IMR-90 (cell line): Measurements from ENCODE around the gene MFAP2. TPM values are rescaled to one million over a fixed set of nuclear protein-coding genes. Genes with fewer than 3 reads are reported as not detected.

Source experiments
- ATAC-seq: fragments of 200-7000 bp; cut with Tn5 transposase; 2 replicates; pipeline ENCODE4 v1.9.1; 2020; ENCODE audit warnings: low read depth, mild to moderate bottlenecking, moderate library complexity
- BruUV-seq: library from RNA; stranded (reverse); fragments of 400-500 nt; replicated peaks from 2 replicates; lab custom pipeline; 2021; lab: Mats Ljungman, UMichigan
- CTCF ChIA-PET: fragments of 300-600 bp; formaldehyde crosslinking; extraction: SDS; loops from one replicate; lab custom pipeline; 2021; ENCODE audit warnings: antibody characterized with exemption; lab: Yijun Ruan, JAX
- POLR2A ChIA-PET: fragments of 300-600 bp; sonication (Branson Sonifier 250); formaldehyde crosslinking; loops from one replicate; lab custom pipeline; 2022; ENCODE audit warnings: antibody characterized with exemption; ENCODE audit not compliant: unreplicated experiment; lab: Charles Lee
- DNase-seq: peaks from one replicate; pipeline ENCODE4 v3.0.0; 2013
- H2AFZ ChIP-seq: replicated peaks from 2 replicates; pipeline ENCODE3; 2013; ENCODE audit warnings: low read length, mild to moderate bottlenecking; ENCODE audit not compliant: poor library complexity
- H2AK5ac ChIP-seq: 2 replicates; pipeline ENCODE4 v1.6.1; 2013; ENCODE audit warnings: low read depth, low read length, inconsistent platforms
- H2AK9ac ChIP-seq: replicated peaks from 2 replicates; pipeline ENCODE3; 2013; ENCODE audit warnings: mild to moderate bottlenecking, low read depth, low read length, moderate library complexity; ENCODE audit not compliant: poor library complexity
- H2BK120ac ChIP-seq: 2 replicates; pipeline ENCODE4 v1.6.1; 2013; ENCODE audit warnings: low read depth, low read length, inconsistent platforms
- H2BK15ac ChIP-seq: 3 replicates; pipeline ENCODE4 v1.6.1; 2013; ENCODE audit warnings: low read depth, low read length, inconsistent platforms
- H2BK20ac ChIP-seq: 2 replicates; pipeline ENCODE4 v1.6.1; 2013; ENCODE audit warnings: low read depth, mild to moderate bottlenecking, inconsistent platforms, low read length, moderate library complexity
- H2BK5ac ChIP-seq: 2 replicates; pipeline ENCODE4 v1.6.1; 2013; ENCODE audit warnings: mild to moderate bottlenecking, low read depth, low read length, inconsistent platforms; ENCODE audit not compliant: poor library complexity, severe bottlenecking
- H3K14ac ChIP-seq: replicated peaks from 2 replicates; pipeline ENCODE4 v1.6.1; 2013; ENCODE audit warnings: low read depth, low read length, inconsistent platforms
- H3K18ac ChIP-seq: 2 replicates; pipeline ENCODE4 v1.6.1; 2013; ENCODE audit warnings: low read depth, low read length, control low read depth
- H3K23ac ChIP-seq: 2 replicates; pipeline ENCODE4 v1.6.1; 2013; ENCODE audit warnings: low read depth, low read length, inconsistent platforms
- H3K27ac ChIP-seq: 2 replicates; pipeline ENCODE4 v1.5.1; 2013; ENCODE audit warnings: mild to moderate bottlenecking, control low read depth, low read length; ENCODE audit not compliant: insufficient read depth
- H3K27me3 ChIP-seq: 2 replicates; pipeline ENCODE4 v1.6.1; 2013; ENCODE audit warnings: low read length; ENCODE audit not compliant: control insufficient read depth, insufficient read depth
- H3K36me3 ChIP-seq: 2 replicates; pipeline ENCODE4 v1.6.1; 2013; ENCODE audit warnings: low read length, mixed read lengths; ENCODE audit not compliant: control insufficient read depth, insufficient read depth
- H3K4ac ChIP-seq: 2 replicates; pipeline ENCODE4 v1.6.1; 2013; ENCODE audit warnings: low read depth, low read length, inconsistent platforms
- H3K4me1 ChIP-seq: 2 replicates; pipeline ENCODE4 v1.6.1; 2013; ENCODE audit warnings: low read length, mixed read lengths; ENCODE audit not compliant: control insufficient read depth, insufficient read depth
- H3K4me2 ChIP-seq: 2 replicates; pipeline ENCODE4 v1.6.1; 2013; ENCODE audit warnings: low read depth, mild to moderate bottlenecking, control low read depth, low read length, moderate library complexity
- H3K4me3 ChIP-seq: 2 replicates; pipeline ENCODE4 v1.5.1; 2013; ENCODE audit warnings: low read depth, mild to moderate bottlenecking, control low read depth, low read length, moderate library complexity; ENCODE audit not compliant: insufficient read depth
- H3K56ac ChIP-seq: 2 replicates; pipeline ENCODE4 v1.6.1; 2013; ENCODE audit warnings: low read length, inconsistent platforms; ENCODE audit not compliant: insufficient read depth; ENCODE audit errors: extremely low read depth
- H3K79me1 ChIP-seq, 2 experiments: 2 replicates each; pipeline ENCODE4 v1.6.1; 2013; ENCODE audit warnings: low read length in 2 of 2, inconsistent platforms in 1 of 2, low read depth in 1 of 2
- H3K9ac ChIP-seq: 2 replicates; pipeline ENCODE4 v1.6.1; 2013; ENCODE audit warnings: low read depth, low read length, control low read depth
- H3K9me1 ChIP-seq: 2 replicates; pipeline ENCODE4 v1.6.1; 2013; ENCODE audit warnings: low read length, inconsistent platforms; ENCODE audit not compliant: insufficient read depth
- H3K9me3 ChIP-seq: 2 replicates; pipeline ENCODE4 v1.6.1; 2013; ENCODE audit warnings: low read length; ENCODE audit not compliant: control insufficient read depth, insufficient read depth
- H4K20me1 ChIP-seq: 2 replicates; pipeline ENCODE4 v1.6.1; 2013; ENCODE audit warnings: low read length, inconsistent platforms; ENCODE audit not compliant: insufficient read depth
- H4K5ac ChIP-seq: 2 replicates; pipeline ENCODE4 v1.6.1; 2013; ENCODE audit warnings: mild to moderate bottlenecking, low read depth, low read length, control low read depth
- H4K8ac ChIP-seq, 2 experiments: 2 replicates each; pipeline ENCODE4 v1.6.1; 2013; ENCODE audit warnings: low read depth in 2 of 2, low read length in 2 of 2, control low read depth in 1 of 2, inconsistent platforms in 1 of 2
- H4K91ac ChIP-seq: 2 replicates; pipeline ENCODE4 v1.6.1; 2013; ENCODE audit warnings: low read depth, low read length, inconsistent platforms; ENCODE audit not compliant: insufficient read depth
- FOS ChIP-seq: fragments of 150-350 bp; IDR thresholded peaks from 2 replicates; pipeline ENCODE4 v1.6.1; 2016; ENCODE audit warnings: low read depth, low read length
- MAFK ChIP-seq: IDR thresholded peaks from 2 replicates; pipeline ENCODE4 v1.6.1; 2012; ENCODE audit warnings: low read depth, low read length, improper control_type of control experiment
- MAZ ChIP-seq: IDR thresholded peaks from 2 replicates; pipeline ENCODE4 v1.6.1; 2012; ENCODE audit warnings: low read depth, mild to moderate bottlenecking, low read length, improper control_type of control experiment, moderate library complexity, borderline replicate concordance
- MXI1 ChIP-seq: IDR thresholded peaks from 2 replicates; pipeline ENCODE4 v1.6.1; 2012; ENCODE audit warnings: low read depth, mild to moderate bottlenecking, low read length, moderate library complexity, borderline replicate concordance
- NFE2L2 ChIP-seq: fragments of 150-350 bp; IDR thresholded peaks from 2 replicates; pipeline ENCODE4 v1.6.1; 2016; ENCODE audit warnings: low read depth, mild to moderate bottlenecking, low read length
- USF2 ChIP-seq: fragments of 150-350 bp; IDR thresholded peaks from 2 replicates; pipeline ENCODE4 v1.6.1; 2017; ENCODE audit warnings: mild to moderate bottlenecking, antibody characterized with exemption, low read length, low read depth
- WGBS, 2 experiments: methylation state at CpG; one replicate each; pipeline versions ENCODE4 v1.1.5 to v1.1.7; 2013; ENCODE audit warnings: missing lambda C conversion rate in 2 of 2; ENCODE audit not compliant: insufficient read length in 1 of 2; ENCODE audit errors: extremely low coverage in 2 of 2; 5-methylcytosine and 5-hydroxymethylcytosine counted together
- dilution Hi-C: fragments of 300-500 bp; cut with HindIII; formaldehyde crosslinking; loops from one replicate; pipeline ENCODE4 v1.14.3; 2018; ENCODE audit warnings: low sequenced_read_pairs; ENCODE audit not compliant: unreplicated experiment
- in situ Hi-C: fragments of 300-500 bp; cut with MboI; formaldehyde crosslinking; loops from 3 replicates; pipeline ENCODE4 v1.14.3; 2019; ENCODE audit warnings: low sequenced_read_pairs, inconsistent platforms, mixed read lengths
- intact Hi-C: fragments of 100-400 bp; cut with micrococcal nuclease; formaldehyde crosslinking; loops from 2 replicates; pipeline ENCODE4 v1.10.0; 2022
- polyA plus RNA-seq, 3 experiments: library from polyadenylated mRNA; depleted of rRNA; stranded (reverse); fragments of >200 nt; gene quantifications; 2 replicates each; pipeline ENCODE4 v1.2.3, GENCODE V29; 2012; ENCODE audit warnings: low replicate concordance in 1 of 3
- total RNA-seq: library from RNA; depleted of rRNA; stranded (reverse); fragments of >200 nt; gene quantifications from 2 replicates; pipeline ENCODE4 v1.2.3, GENCODE V29; 2012

Gene MFAP2
- total and polyA plus RNA-seq, 2 of the 4 experiments (the other 2 are of a cell fraction): 3.9 to 13.9 TPM

DNA sequence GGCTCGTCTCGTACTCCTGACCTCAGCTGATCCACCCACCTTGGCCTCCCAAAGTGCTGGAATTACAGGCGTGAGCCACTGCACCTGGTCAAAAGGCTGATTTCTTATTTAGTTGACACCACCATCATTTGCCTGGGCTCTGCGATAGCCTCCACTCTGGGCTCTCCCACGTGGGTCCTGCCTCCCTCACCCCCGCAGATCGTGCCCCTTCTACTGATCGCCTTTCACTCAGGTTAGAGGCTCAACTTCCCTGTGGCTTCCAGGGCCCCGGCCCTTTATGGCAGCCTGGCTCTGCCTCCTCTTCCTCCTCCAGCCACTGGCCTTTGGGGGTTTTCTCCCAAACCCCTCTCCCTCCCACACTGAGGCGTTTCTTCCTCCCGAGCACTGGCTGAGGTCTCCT is 2.5 kb upstream of the MFAP2 start:
- H3K18ac ChIP-seq: no peak overlapping the region

More for the DNA sequence above, 2.5 kb upstream of the MFAP2 start:
- H2BK120ac ChIP-seq: no peak overlapping the region
- POLR2A ChIA-PET: no interaction called here
- no peak overlapping the region for H3K4me3 ChIP-seq
- no peak overlapping the region for H4K91ac ChIP-seq
- ATAC-seq: no peak
- no peaks in the 10 kb centered on the region for H3K9me1 ChIP-seq
- H3K36me3 ChIP-seq: peaks cover 8% of the 10 kb centered on the region
- no peak overlapping the region for H2AFZ ChIP-seq
- intact Hi-C loops (no loop called here), in situ Hi-C loops (no loop called here), dilution Hi-C loops (no loop called here)
- no peak overlapping the region for H2BK20ac ChIP-seq
- no peak overlapping the region for H4K5ac ChIP-seq
- H3K9ac ChIP-seq: no peak overlapping the region
- CTCF ChIA-PET: no interaction called here
- BruUV-seq: no TSS peak
- WGBS, 2 experiments: 78% methylated on average over 9 of the region's 11 CpGs; no CpG with 5 or more reads in 1 of the 2 experiments
- H3K79me1 ChIP-seq: no peaks in the 10 kb centered on the region; a peak in 1 of 4 replicates
- H3K56ac ChIP-seq: no peak overlapping the region
- H3K27ac ChIP-seq: no peak overlapping the region
- no peak overlapping the region for H3K23ac ChIP-seq
- H2AK9ac ChIP-seq: no peak overlapping the region
- H3K4me2 ChIP-seq: no peak overlapping the region
- no peak overlapping the region for H4K8ac ChIP-seq
- no peak overlapping the region for H3K14ac ChIP-seq
- no peak overlapping the region for H2BK5ac ChIP-seq
- H2AK5ac ChIP-seq: no peak overlapping the region
- no peak overlapping the region for H2BK15ac ChIP-seq
- H3K4me1 ChIP-seq: peaks cover 9% of the 10 kb centered on the region; the same call in 1 of the 2 replicates
- peaks cover 3% of the 10 kb centered on the region; the same call in 1 of the 2 replicates for H4K20me1 ChIP-seq
- no peaks in the 10 kb centered on the region for H3K27me3 ChIP-seq
- H3K4ac ChIP-seq: no peak overlapping the region
- no peaks in the 10 kb centered on the region for H3K9me3 ChIP-seq
- TF ChIP-seq MXI1: no peak
- no peak for TF ChIP-seq USF2
- TF ChIP-seq MAFK: no peak
- TF ChIP-seq FOS: no peak
- TF ChIP-seq NFE2L2: no peak
- TF ChIP-seq MAZ: no peak
- DNase-seq: no peak
